Kidney tubule cell (primary cell): ENCODE measurements around the gene CAPN10.
A peak's percentile ranks its signal among the peaks of the same experiment; 100 is the strongest.

Experiments
- DNase-seq: peaks from one replicate; pipeline ENCODE4 v3.0.0-alpha.2; 2018; ENCODE audit warnings: low spot score

CAPN10 gene

GRCh38 chr2:240589375-240589774 is 2.8 kb downstream of the CAPN10 start:
- no peak for DNase-seq

- peak; percentile 87 for DNase-seq
These were observed 3.5 kb downstream of the CAPN10 start for GRCh38 chr2:240589850-240590525.

GRCh38 chr2:240590681-240591111 is 4.2 kb downstream of the CAPN10 start:
- DNase-seq = no peak

- peak; percentile 81 for DNase-seq
These were observed 4.7 kb downstream of the CAPN10 start for GRCh38 chr2:240591226-240591625.

GRCh38 chr2:240591784-240592183 is 5.2 kb downstream of the CAPN10 start:
- no peak for DNase-seq

GRCh38 chr2:240593026-240593702 is 6.6 kb downstream of the CAPN10 start:
- no peak for DNase-seq

GRCh38 chr2:240593703-240594451 is 7.3 kb downstream of the CAPN10 start:
- no peak for DNase-seq

GRCh38 chr2:240594511-240595380 is 8.2 kb downstream of the CAPN10 start:
- DNase-seq = no peak

GRCh38 chr2:240595381-240596079 is 9.0 kb downstream of the CAPN10 start:
- DNase-seq = no peak

- DNase-seq = no peak
These were observed 9.5 kb downstream of the CAPN10 start for GRCh38 chr2:240596080-240596460.

GRCh38 chr2:240596491-240596931 is 10.0 kb downstream of the CAPN10 start:
- DNase-seq = no peak

- no peak for DNase-seq
These were observed 10.5 kb downstream of the CAPN10 start for GRCh38 chr2:240597054-240597418.

GRCh38 chr2:240597419-240598181 is 11.1 kb downstream of the CAPN10 start:
- DNase-seq = no peak

GRCh38 chr2:240598311-240598911 is 11.9 kb downstream of the CAPN10 start:
- DNase-seq = no peak

GRCh38 chr2:240599141-240599583 is 12.6 kb downstream of the CAPN10 start:
- DNase-seq = no peak

- no peak for DNase-seq
These were observed 14.0 kb downstream of the CAPN10 start for GRCh38 chr2:240600451-240600961.

- DNase-seq = no peak
These were observed 14.7 kb downstream of the CAPN10 start for GRCh38 chr2:240601061-240601830.

- no peak for DNase-seq
These were observed 15.3 kb downstream of the CAPN10 start for GRCh38 chr2:240601831-240602160.
